Dedifferentiated amniotic fluid mesenchymal stem cell (primary cell): ENCODE measurements around the gene S100PBP.
"Not testable (repeated sequence)": the region's sequence is repeated elsewhere in the genome, so short reads cannot be mapped to it uniquely, and the experiment has no call there.

Experiments used
- DNase-seq: peaks from one replicate; pipeline ENCODE4 v3.0.0-alpha.2; 2016; ENCODE audit errors: extremely low spot score

Gene S100PBP

DNA sequence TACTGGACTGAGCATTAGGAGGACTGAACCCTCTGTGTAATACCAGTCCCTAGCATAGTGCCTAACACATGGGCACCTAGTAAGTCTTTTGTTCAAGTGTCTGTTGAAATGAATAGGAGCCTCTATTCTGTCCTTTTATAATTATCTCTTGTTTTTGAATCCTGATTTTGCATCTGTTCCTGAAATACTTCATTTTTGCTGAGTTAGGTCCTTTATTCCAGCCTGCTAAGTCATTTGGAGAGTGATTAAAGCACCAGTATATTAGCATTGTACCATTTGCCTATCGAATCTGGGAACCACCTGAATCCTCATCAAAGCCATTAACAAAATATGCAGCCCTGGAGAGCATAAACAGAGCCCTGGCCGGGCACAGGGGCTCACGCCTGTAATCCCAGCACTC, 32.6 kb upstream of the S100PBP start:
- no peak for DNase-seq

DNA sequence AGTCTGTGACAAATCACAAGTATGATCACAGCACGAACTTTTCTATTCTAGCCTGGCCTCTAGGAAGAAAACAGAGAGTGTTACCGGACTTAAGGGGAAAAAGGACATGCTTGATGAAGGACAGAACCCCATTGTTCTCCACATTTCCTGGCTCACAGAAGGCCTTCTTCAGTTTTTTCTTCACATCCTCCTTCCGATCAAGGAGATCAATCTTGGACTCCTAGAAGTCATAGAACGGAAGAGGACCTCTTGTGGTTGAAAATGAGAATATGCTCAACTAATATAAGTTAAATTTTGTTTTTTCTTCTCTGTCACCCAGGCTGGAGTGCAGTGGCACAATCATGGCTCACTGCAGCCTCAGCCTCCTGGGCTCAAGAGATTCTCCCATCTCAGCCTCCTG, 30.6 kb upstream of the S100PBP start:
- DNase-seq: no peak

- DNase-seq: peak; percentile 61
Observed at GRCh38 chr1:32789356-32789755, 28.1 kb upstream of the S100PBP start.

DNA sequence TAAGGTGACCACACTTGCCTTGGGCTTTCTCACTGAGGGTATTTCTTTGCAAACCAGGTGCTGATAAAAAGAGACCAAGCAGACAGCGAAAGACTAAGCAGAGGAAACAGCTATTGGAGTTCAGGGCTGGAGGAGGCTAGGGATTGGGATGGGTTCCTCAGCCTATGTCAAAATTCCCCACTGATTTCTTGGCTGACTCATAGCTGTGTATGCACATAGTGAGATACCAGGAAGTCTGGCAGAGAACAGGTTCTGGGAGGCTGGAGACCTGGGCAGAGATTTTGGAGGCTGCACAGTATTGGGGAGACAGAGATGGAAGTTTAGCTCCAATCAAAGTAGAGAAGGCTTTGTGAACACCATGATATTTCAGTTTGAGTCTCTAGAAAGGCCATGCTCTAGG, 25.6 kb upstream of the S100PBP start:
- DNase-seq: no peak

DNA sequence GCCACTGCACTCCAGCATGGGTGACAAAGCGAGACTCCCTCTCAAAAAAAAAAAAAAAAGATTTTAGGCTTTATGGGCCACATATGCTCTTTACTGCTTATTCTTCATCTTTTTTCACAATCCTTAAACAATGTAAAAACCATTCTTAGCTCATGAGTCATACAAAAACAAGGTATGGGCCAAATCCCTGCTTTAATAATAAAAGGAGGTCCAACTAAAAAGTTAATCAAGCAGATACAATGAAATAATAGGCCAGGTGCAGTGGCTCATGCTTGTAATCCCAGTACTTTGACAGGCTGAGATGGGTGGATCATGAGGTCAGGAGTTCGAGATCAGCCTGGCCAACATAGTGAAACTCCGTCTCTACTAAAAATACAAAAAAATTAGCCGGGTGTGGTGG, 21.7 kb upstream of the S100PBP start:
- not testable (repeated sequence) for DNase-seq

DNA sequence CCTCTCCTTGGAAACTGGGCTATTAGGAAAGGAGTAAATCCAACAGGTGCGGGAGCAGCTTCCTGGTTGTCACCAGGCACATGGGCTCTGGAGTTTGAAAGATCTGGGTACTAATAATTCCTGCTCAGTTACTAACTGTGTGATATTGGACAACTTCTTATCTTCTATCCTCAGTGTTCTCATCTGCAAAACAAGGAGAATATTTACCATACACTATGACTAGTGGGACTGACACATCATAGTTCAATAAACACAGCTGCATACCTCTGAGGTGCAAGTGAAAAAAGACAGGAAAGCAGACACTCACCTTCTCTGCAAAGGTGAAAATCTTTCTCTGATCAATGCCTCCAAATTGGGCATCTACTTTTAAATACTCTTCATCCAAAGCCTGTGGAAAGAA, 20.0 kb upstream of the S100PBP start:
- DNase-seq: no peak

GRCh38 chr1:32798191-32798590, 19.3 kb upstream of the S100PBP start:
- peak; percentile 77 for DNase-seq

DNA sequence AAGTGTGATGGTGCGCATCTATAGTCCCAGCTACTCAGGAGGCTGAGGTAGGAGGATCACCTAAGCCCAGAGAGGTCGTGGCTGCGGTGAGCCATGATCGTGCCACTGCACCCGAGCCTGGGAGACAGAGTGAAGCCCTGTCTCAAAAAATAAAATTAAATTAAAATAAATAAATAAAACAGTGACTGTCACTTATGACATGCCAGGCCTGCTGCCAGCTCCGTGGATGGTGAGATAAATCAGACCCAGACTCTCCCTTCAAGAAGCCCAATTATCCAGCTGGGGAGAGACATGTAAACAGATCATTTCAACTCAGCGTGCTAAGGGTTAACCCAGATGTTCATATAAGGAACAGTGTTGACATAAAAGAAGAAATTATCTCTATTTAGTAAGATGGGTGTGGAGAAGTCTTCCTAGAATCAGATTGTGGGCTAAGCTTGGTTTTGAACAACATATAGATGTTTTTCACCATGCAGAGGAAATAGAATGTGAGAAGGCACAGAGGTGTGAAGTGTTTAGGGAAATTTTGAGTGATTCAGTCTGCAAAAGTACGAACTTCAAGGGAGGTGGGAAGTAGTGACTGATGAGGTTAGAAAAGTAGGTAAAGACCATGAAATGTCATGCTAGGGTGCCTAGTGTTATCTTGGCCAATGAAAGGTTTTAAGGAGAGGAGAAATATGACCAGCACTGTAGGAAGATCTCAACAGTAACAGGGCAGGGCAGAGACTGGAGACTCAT, 18.6 kb upstream of the S100PBP start:
- no peak for DNase-seq

- no peak for DNase-seq
Observed at GRCh38 chr1:32801096-32801715, 16.2 kb upstream of the S100PBP start.

GRCh38 chr1:32804460-32804859, 13.0 kb upstream of the S100PBP start:
- not testable (repeated sequence) for DNase-seq

DNA sequence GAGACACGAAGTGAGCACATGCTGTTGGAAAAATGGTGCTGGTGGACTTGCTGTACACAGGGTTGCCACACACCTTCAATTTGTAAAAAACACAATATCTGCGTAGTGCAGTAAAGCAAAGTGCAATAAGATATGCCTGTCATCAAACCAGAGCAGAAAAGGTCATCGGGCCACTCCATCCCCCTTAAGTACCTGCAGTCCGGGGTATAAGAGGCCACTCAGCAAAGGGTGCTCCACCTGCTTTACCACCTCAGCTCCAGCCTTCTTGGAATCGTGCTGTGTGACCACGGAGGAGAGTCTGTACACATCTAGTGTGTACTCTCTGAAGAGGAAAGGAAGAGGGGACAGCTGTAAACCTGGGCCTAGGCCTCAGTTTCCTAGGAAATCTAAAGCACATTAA, 11.2 kb upstream of the S100PBP start:
- DNase-seq: no peak

- no peak for DNase-seq
Observed at GRCh38 chr1:32806910-32807523, 10.4 kb upstream of the S100PBP start.

DNA sequence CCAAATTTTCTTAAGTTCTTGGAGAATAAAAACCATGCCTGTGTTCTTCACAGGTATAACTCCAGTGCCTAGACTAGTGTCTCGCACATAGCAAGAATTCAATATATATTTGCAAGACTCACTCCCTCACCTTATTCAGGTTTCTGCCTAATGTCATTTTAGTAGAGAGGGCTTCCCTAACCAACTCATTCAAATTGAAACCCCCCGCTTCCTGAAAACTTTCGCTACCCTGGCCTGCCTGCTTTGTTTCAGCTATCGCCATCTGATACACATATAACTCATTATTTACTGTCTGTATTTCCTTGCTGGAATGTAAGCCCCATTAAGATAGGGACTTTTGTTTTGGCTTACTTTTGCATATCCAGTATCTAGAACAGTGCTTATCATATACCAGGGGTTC, 8.9 kb upstream of the S100PBP start:
- no peak for DNase-seq

DNA sequence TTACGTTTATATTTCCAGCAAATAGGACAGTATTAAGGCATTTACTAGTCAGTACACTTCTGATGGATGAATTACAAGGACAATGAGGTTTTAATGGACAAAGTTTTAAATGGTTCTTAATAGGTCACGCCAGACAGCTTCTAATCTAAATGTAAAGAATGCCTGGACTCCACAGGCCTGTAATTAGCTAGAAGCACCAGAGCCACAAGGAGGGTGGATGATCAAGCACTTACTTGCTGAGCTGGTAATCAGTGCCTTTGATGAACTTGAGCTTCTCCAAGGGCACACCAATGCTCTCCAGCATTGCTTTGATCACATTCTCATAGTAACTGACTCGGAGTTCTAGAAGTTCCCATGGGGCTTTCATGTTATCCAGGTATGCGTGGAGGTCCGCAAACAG, 7.1 kb upstream of the S100PBP start:
- no peak for DNase-seq

DNA sequence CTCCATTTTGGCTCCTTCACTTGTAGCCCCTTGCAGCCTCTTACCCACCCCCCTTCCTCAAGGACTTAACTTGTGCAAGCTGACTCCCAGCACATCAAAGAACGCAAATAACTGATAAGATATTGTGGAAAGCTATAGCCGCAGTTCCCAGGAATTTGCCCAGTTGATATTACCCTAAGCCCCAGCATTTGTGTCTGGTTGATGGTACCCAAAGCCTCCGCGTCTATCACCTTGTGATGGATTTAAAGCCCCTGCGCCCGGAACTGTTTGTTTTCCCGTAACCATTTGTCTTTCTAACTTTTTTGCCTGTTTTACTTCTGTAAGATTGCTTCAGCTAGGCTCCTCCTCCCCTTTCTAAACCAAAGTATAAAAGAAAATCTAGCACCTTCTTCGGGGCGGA, 6.2 kb upstream of the S100PBP start:
- DNase-seq: no peak

DNA sequence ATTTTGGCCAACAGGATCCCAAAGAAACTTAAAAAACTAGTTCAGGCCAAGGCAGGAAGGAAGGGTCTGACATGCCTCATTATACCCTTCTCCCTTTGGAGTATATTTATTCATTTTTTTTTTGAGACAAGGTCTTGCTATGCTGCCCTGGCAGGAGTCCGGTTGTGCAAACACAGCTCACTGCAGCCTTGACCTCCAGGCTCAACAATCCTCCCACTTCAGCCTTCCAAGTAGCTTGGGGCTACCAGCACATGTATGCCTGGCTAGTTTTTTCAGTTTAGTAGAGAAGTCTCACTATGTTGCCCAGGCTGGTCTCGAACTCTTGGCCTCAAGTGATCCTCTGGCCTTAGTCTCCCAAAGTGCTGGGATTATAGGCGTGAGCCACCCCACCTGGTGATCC, 5.5 kb upstream of the S100PBP start:
- DNase-seq: no peak

- DNase-seq: no peak
Observed at GRCh38 chr1:32813941-32814739, 3.3 kb upstream of the S100PBP start.

GRCh38 chr1:32816676-32817158, 736 bp upstream of the S100PBP start:
- peak; percentile 33 for DNase-seq

GRCh38 chr1:32817815-32818786, 648 bp downstream of the S100PBP start:
- peak; percentile 26 for DNase-seq

DNA sequence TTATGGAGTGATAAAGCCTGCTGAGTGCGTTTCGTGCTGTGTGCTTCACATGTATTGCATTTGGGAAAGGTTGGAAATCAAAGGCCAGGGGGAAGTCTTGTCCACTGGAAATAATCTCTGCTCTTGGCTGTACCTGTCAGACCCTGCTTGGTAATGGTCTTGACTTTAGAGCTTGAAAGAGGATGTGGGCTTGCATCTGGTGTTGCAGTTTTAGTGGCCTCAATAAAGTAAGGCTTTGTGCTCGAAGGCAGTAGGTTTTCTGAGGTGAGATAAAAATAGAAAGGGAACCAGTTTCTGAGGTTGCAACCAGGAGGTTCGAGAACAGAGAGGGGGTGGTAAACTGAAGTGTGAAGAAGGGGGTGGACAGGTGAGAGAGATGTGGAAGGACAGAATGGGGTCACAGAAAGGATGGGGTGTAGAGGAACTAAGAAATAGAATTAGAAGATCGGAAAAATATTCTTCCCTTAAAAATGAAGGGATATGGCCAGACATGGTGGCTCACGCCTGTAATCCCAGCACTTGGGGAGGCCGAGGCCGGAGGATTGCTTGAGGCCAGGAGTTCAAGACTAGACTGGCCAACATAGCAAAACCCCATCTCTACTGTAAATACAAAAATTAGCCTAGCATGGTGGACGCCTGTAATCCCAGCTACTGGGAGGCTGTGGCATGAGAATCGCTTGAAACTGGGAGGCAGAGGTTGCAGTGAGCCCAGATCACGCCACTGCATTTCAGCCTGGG, 1.5 kb downstream of the S100PBP start:
- DNase-seq: no peak
